Measurements from ENCODE around the gene TBCEL.
"Not testable (repeated sequence)": the region's sequence is repeated elsewhere in the genome, so short reads cannot be mapped to it uniquely, and the experiment has no call there.

TBCEL gene

GRCh38 chr11:121029153-121029552, 5.3 kb downstream of the TBCEL start:
- no peak for DNase-seq (ENCODE audit: low read depth, low spot score)

- DNase-seq (ENCODE audit: low read depth, low spot score) = no peak
These were observed 6.0 kb downstream of the TBCEL start for GRCh38 chr11:121029813-121030445.

- no peak for DNase-seq (ENCODE audit: low read depth, low spot score)
These were observed 7.3 kb downstream of the TBCEL start for GRCh38 chr11:121031167-121031566.

GRCh38 chr11:121031648-121032047, 7.7 kb downstream of the TBCEL start:
- not testable (repeated sequence) for DNase-seq (ENCODE audit: low read depth, low spot score)

GRCh38 chr11:121032546-121032945, 8.6 kb downstream of the TBCEL start:
- DNase-seq (ENCODE audit: low read depth, low spot score) = no peak

- no peak for DNase-seq (ENCODE audit: low read depth, low spot score)
These were observed 9.7 kb downstream of the TBCEL start for GRCh38 chr11:121033635-121034034.

GRCh38 chr11:121035169-121035755, 11.4 kb downstream of the TBCEL start:
- DNase-seq (ENCODE audit: low read depth, low spot score) = no peak

GRCh38 chr11:121035780-121036179, 11.9 kb downstream of the TBCEL start:
- no peak for DNase-seq (ENCODE audit: low read depth, low spot score)

- DNase-seq (ENCODE audit: low read depth, low spot score) = no peak
These were observed 13.1 kb downstream of the TBCEL start for GRCh38 chr11:121037016-121037415.

GRCh38 chr11:121038648-121039409, 14.9 kb downstream of the TBCEL start:
- no peak for DNase-seq (ENCODE audit: low read depth, low spot score)

- no peak for DNase-seq (ENCODE audit: low read depth, low spot score)
These were observed 16.2 kb downstream of the TBCEL start for GRCh38 chr11:121039971-121040613.

- DNase-seq (ENCODE audit: low read depth, low spot score) = no peak
These were observed 16.7 kb downstream of the TBCEL start for GRCh38 chr11:121040614-121041002.

GRCh38 chr11:121041072-121041471, 17.2 kb downstream of the TBCEL start:
- no peak for DNase-seq (ENCODE audit: low read depth, low spot score)

- no peak for DNase-seq (ENCODE audit: low read depth, low spot score)
These were observed 18.4 kb downstream of the TBCEL start for GRCh38 chr11:121042296-121042695.

- DNase-seq (ENCODE audit: low read depth, low spot score) = no peak
These were observed 24.0 kb downstream of the TBCEL start for GRCh38 chr11:121047926-121048325.

- no peak for DNase-seq (ENCODE audit: low read depth, low spot score)
These were observed 24.7 kb downstream of the TBCEL start for GRCh38 chr11:121048464-121049233.

- DNase-seq (ENCODE audit: low read depth, low spot score) = no peak
These were observed 29.3 kb downstream of the TBCEL start for GRCh38 chr11:121053244-121053643.

- no peak for DNase-seq (ENCODE audit: low read depth, low spot score)
These were observed 30.4 kb downstream of the TBCEL start for GRCh38 chr11:121054266-121054665.

- DNase-seq (ENCODE audit: low read depth, low spot score) = no peak
These were observed 31.2 kb downstream of the TBCEL start for GRCh38 chr11:121055076-121055475.

GRCh38 chr11:121057922-121058321, 34.0 kb downstream of the TBCEL start:
- no peak for DNase-seq (ENCODE audit: low read depth, low spot score)

GRCh38 chr11:121058941-121059340, 35.0 kb downstream of the TBCEL start:
- DNase-seq (ENCODE audit: low read depth, low spot score) = no peak

- no peak for DNase-seq (ENCODE audit: low read depth, low spot score)
These were observed 35.7 kb downstream of the TBCEL start for GRCh38 chr11:121059605-121060004.
